Esophagus muscularis mucosa (tissue), 4 donors: ENCODE measurements around the gene TAP2. TPM values are rescaled to one million over a fixed set of nuclear protein-coding genes. Genes with fewer than 3 reads are reported as not detected.

Experiments used
- DNase-seq: peaks from one replicate; pipeline ENCODE4 v3.0.0-alpha.2; 2017; ENCODE audit errors: extremely low spot score
- H3K27ac ChIP-seq, 4 donors: fragments of 200-600 bp; sonication (generic); replicated peaks in 1 of 4; 1 replicate in 3 of 4; 2 replicates in 1 of 4; pipeline ENCODE4 v1.5.1; 2016 to 2019; ENCODE audit warnings: mild to moderate bottlenecking in 1 of 4
- H3K27me3 ChIP-seq, 4 donors: fragments of 200-600 bp; sonication (generic); one replicate each; pipeline versions ENCODE4 v1.5.1 to v1.6.0; 2016 to 2019
- H3K36me3 ChIP-seq, 4 donors: fragments of 200-600 bp; sonication (generic); one replicate each; pipeline ENCODE4 v1.5.1; 2016 to 2019
- H3K4me1 ChIP-seq, 4 donors: fragments of 200-600 bp; sonication (generic); one replicate each; pipeline ENCODE4 v1.5.1; 2016 to 2019
- H3K4me3 ChIP-seq, 4 donors: fragments of 200-600 bp; sonication (generic); 1 replicate in 2 of 4; 2 replicates in 2 of 4; pipeline ENCODE4 v1.5.1; 2016 to 2019; ENCODE audit warnings: mild to moderate bottlenecking in 4 of 4, moderate library complexity in 1 of 4
- H3K9me3 ChIP-seq, 4 donors: fragments of 200-600 bp; sonication (generic); 1 replicate in 3 of 4; 2 replicates in 1 of 4; pipeline ENCODE4 v1.5.1; 2016 to 2019
- CTCF ChIP-seq, 3 experiments: fragments of 200-600 bp in 2 of 3; fragments of 450-650 bp in 1 of 3; sonication (generic) in 2 of 3; IDR thresholded peaks; one replicate each; pipeline ENCODE4 v1.5.1; 2017 to 2019; ENCODE audit warnings: antibody characterized with exemption in 3 of 3, mild to moderate bottlenecking in 2 of 3, moderate library complexity in 1 of 3
- EP300 ChIP-seq: sonication (generic); formaldehyde crosslinking; IDR thresholded peaks from one replicate; pipeline ENCODE4 v1.6.1; 2017; ENCODE audit warnings: antibody characterized with exemption
- POLR2A ChIP-seq: fragments of 450-650 bp; IDR thresholded peaks from one replicate; pipeline ENCODE4 v1.6.1; 2017; ENCODE audit warnings: antibody characterized with exemption, moderate library complexity, mild to moderate bottlenecking, low read depth
- POLR2AphosphoS5 ChIP-seq, 2 donors: sonication (generic); formaldehyde crosslinking; IDR thresholded peaks; one replicate each; pipeline ENCODE4 v1.6.1; 2017; ENCODE audit warnings: antibody characterized with exemption in 2 of 2
- WGBS: methylation state at CpG from one replicate; pipeline ENCODE4 v1.1.5; 2018; 5-methylcytosine and 5-hydroxymethylcytosine counted together
- intact Hi-C: fragments of 100-400 bp; cut with DNase I; formaldehyde crosslinking; loops from one replicate; pipeline ENCODE4 v1.15.1; 2023
- total RNA-seq, 4 donors: library from RNA; depleted of rRNA; stranded (reverse); fragments of >200 nt; gene quantifications; one replicate each; pipeline versions ENCODE4 v1.1.0 to v1.2.1, GENCODE V29; 2016

TAP2 gene
- total RNA-seq, 4 donors from 2014 or later: 8.6 to 16.3 (median 13.4) TPM

DNA sequence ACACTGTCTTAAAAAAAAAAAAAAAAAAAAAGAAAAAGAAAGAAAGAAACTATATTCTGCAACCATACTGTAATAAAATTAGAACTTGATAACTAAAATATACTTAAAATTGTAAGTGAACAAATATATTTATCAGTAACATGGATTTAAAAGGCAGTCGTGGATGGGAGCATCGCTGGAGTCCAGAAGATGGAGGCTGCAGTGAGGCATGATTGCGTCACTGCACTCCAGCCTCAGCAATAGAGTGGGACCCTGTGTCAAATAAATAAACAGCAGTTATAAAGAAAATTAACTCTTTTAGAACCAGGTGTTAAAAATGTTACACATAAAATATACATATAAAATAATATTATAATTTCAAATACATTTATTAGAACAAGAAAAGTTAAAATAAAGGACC, 24.2 kb upstream of the TAP2 start:
- intact Hi-C loops: no loop called here
- Histone ChIP-seq H3K36me3 (peaks cover 0 to 26% (median 12%) of the 10 kb centered on the region in 4 donors), H3K4me1 (peaks cover 0 to 3% (median under 1%) of the 10 kb centered on the region in 4 donors), H3K27me3 (no peaks in the 10 kb centered on the region), H3K9me3 (no peaks in the 10 kb centered on the region), H3K4me3 (no peak overlapping the region), H3K27ac (no peak overlapping the region)
- DNase-seq: peak; percentile 14
- 67% methylated on average over 3 of the region's 3 CpGs for WGBS
- no peak for TF ChIP-seq POLR2AphosphoS5 (IDR thresholded peaks at IDR 0.05)

DNA sequence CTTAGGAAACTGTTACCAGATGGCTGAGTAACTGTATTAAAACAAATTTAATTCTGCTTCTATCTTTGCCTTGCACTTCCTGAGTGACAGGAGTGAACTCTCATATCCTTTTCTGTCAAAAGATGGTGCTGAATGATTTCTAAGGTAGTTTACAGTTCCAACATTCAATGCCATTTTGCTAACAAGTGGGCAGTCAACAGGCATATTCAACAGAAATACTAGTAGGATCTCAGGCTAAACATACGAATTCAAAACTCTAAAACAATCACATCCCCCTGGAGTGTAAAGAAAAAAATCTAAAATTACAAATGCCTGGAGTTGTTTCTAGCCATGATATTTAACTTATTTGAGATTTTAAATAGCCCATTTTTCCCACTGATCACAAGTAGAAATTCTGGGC, 22.1 kb upstream of the TAP2 start:
- intact Hi-C loops: no loop called here
- TF ChIP-seq EP300 (no peak), POLR2A (no peak), POLR2AphosphoS5 (IDR thresholded peaks at IDR 0.05) (no peak), CTCF (IDR thresholded peaks at IDR 0.05) (no peak)
- Histone ChIP-seq H3K36me3 (peaks cover 0 to 33% (median 15%) of the 10 kb centered on the region in 4 donors), H3K9me3 (no peaks in the 10 kb centered on the region), H3K27ac (no peak overlapping the region), H3K27me3 (no peaks in the 10 kb centered on the region), H3K4me1 (peaks cover 0 to 3% (median under 1%) of the 10 kb centered on the region in 4 donors), H3K4me3 (no peak overlapping the region)
- 81% methylated on average over 1 of the region's 1 CpG for WGBS
- no peak for DNase-seq

DNA sequence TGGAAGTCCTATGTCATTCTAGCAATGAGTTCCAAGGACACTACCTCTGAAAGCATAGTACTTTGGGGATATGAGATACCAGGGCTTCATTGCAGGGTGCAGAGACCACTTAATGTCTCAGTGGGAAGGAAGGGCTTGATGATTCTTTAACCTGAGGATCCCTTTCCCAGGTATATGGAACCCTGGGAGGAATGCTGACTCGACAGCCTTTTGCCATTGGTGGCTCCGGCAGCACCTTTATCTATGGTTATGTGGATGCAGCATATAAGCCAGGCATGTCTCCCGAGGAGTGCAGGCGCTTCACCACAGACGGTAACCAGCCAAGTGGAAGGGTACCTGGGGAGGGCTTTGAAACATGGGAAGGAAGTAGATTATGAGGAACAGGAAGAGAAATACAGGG, 19.7 kb upstream of the TAP2 start:
- DNase-seq: peak; percentile 21
- peaks cover 0 to 33% (median 15%) of the 10 kb centered on the region in 4 donors for H3K36me3 ChIP-seq
- no peak overlapping the region for H3K4me3 ChIP-seq
- TF ChIP-seq POLR2AphosphoS5 (IDR thresholded peaks at IDR 0.05) (no peak), POLR2A (no peak), EP300 (no peak), CTCF (IDR thresholded peaks at IDR 0.05) (no peak)
- H3K27ac ChIP-seq: no peak overlapping the region
- H3K9me3 ChIP-seq: no peaks in the 10 kb centered on the region
- H3K27me3 ChIP-seq: no peaks in the 10 kb centered on the region
- H3K4me1 ChIP-seq: peaks cover 8 to 14% (median 12%) of the 10 kb centered on the region in 4 donors
- WGBS: 89% methylated on average over 5 of the region's 5 CpGs
- intact Hi-C loops: no loop called here

GRCh38 chr6:32857156-32857891, 18.8 kb upstream of the TAP2 start:
- WGBS: 93% methylated on average over 14 of the region's 14 CpGs
- intact Hi-C loops: no loop called here
- no peak overlapping the region for H3K4me3 ChIP-seq
- no peaks in the 10 kb centered on the region for H3K9me3 ChIP-seq
- H3K27me3 ChIP-seq: no peaks in the 10 kb centered on the region
- TF ChIP-seq POLR2A (no peak), CTCF (IDR thresholded peaks at IDR 0.05) (no peak), POLR2AphosphoS5 (IDR thresholded peaks at IDR 0.05) (no peak), EP300 (no peak)
- peaks cover 9 to 20% (median 18%) of the 10 kb centered on the region in 4 donors for H3K4me1 ChIP-seq
- peak; percentile 47 for DNase-seq
- no peak overlapping the region for H3K27ac ChIP-seq
- H3K36me3 ChIP-seq: peaks cover 0 to 33% (median 15%) of the 10 kb centered on the region in 4 donors

DNA sequence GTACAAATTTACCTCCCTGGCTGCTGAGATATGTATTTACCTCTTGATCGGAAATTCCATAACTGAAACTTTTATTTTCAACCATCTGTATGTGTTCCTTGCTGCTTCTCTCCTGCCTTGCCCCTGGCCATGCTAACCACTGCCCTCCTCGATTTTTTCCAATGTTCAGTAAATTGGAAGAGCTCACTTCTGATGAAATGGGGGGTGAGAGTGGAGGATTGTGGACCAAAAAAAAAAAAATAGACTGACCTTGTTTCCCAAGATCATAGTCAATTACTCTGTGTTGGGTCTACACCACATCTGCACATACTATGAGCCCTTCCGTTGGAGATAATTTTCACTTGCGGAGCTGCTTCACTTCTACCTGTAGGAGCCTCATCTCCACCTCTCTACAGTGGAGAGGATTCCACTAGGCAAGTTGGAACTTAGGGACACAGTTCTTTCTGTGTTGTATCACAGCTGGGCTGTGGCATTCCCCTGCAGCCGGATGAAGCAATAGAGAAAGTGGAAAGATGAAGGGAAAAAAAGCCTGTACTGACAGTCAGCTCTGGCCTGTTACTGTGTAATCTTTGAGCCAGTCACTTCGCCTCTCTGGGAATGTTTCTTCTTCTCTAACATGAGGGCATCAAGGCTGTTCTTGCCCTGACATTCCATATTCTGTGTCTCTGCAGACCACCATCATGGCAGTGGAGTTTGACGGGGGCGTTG, 17.1 kb upstream of the TAP2 start:
- Histone ChIP-seq H3K27ac (peak overlapping the region; percentile 96 to 100 (median 98)), H3K4me1 (peaks cover 13 to 35% (median 30%) of the 10 kb centered on the region in 4 donors), H3K36me3 (peaks cover 0 to 44% (median 26%) of the 10 kb centered on the region in 4 donors), H3K27me3 (no peaks in the 10 kb centered on the region), H3K4me3 (no peak overlapping the region), H3K9me3 (no peaks in the 10 kb centered on the region)
- intact Hi-C loops: no loop called here
- 80% methylated on average over 8 of the region's 8 CpGs for WGBS
- no peak for DNase-seq
- TF ChIP-seq POLR2AphosphoS5 (IDR thresholded peaks at IDR 0.05) (no peak), POLR2A (no peak)
